CD14-positive monocyte (primary cell): ENCODE measurements around the gene KIAA0040. TPM values are rescaled to one million over a fixed set of nuclear protein-coding genes. Genes with fewer than 3 reads are reported as not detected.

Experiments used
- DNase-seq, 3 donors: peaks; one replicate each; pipeline ENCODE4 v3.0.0-alpha.2; 2011 to 2022
- H2AFZ ChIP-seq: 2 replicates; pipeline ENCODE4 v1.6.0; 2012; ENCODE audit warnings: mild to moderate bottlenecking, low read depth, low read length, inconsistent platforms; ENCODE audit not compliant: insufficient read depth, poor library complexity, severe bottlenecking
- H3K27ac ChIP-seq, 2 donors: 1 replicate in 1 of 2; 2 replicates in 1 of 2; pipeline ENCODE4 v1.5.1; 2012 to 2013; ENCODE audit warnings: low read length in 2 of 2, control low read depth in 1 of 2, inconsistent platforms in 1 of 2, low read depth in 1 of 2, mild to moderate bottlenecking in 1 of 2
- H3K27me3 ChIP-seq, 2 donors: one replicate each; pipeline versions ENCODE4 v1.6.0 to v1.6.1; 2011 to 2013; ENCODE audit warnings: low read length in 2 of 2; ENCODE audit not compliant: control insufficient read depth in 2 of 2, insufficient read depth in 2 of 2
- H3K36me3 ChIP-seq, 2 donors: replicated peaks in 1 of 2; 1 replicate in 1 of 2; 2 replicates in 1 of 2; pipeline versions ENCODE4 v1.5.1 to v1.6.1; 2012 to 2013; ENCODE audit warnings: low read length in 2 of 2, control low read depth in 1 of 2, inconsistent platforms in 1 of 2, mild to moderate bottlenecking in 1 of 2; ENCODE audit not compliant: insufficient read depth in 2 of 2, control insufficient read depth in 1 of 2
- H3K4me1 ChIP-seq, 2 donors: 1 replicate in 1 of 2; 2 replicates in 1 of 2; pipeline versions ENCODE4 v1.5.1 to v1.6.1; 2012 to 2013; ENCODE audit warnings: low read length in 2 of 2, control low read depth in 1 of 2, inconsistent platforms in 1 of 2, mild to moderate bottlenecking in 1 of 2, moderate library complexity in 1 of 2; ENCODE audit not compliant: insufficient read depth in 2 of 2, control insufficient read depth in 1 of 2
- H3K4me2 ChIP-seq: replicated peaks from 2 replicates; pipeline ENCODE3; 2012; ENCODE audit warnings: low read length, moderate library complexity, mild to moderate bottlenecking; ENCODE audit not compliant: poor library complexity, severe bottlenecking; ENCODE audit errors: extremely low read depth
- H3K4me3 ChIP-seq, 3 experiments: fragments of 200-600 bp in 1 of 3; sonication (generic) in 1 of 3; replicated peaks in 1 of 3; 1 replicate in 2 of 3; 2 replicates in 1 of 3; pipeline ENCODE4 v1.5.1; 2011 to 2013; ENCODE audit warnings: low read length in 3 of 3, mild to moderate bottlenecking in 3 of 3, control low read depth in 2 of 3, low read depth in 2 of 3, inconsistent platforms in 1 of 3, moderate library complexity in 1 of 3
- H3K79me2 ChIP-seq: 2 replicates; pipeline ENCODE4 v1.6.0; 2012; ENCODE audit warnings: mild to moderate bottlenecking, control low read depth, inconsistent platforms, low read length, moderate library complexity; ENCODE audit not compliant: insufficient read depth
- H3K9ac ChIP-seq: 2 replicates; pipeline ENCODE4 v1.6.0; 2017; ENCODE audit warnings: low read length, mild to moderate bottlenecking; ENCODE audit not compliant: insufficient read depth, poor library complexity, severe bottlenecking
- H3K9me3 ChIP-seq, 2 donors: replicated peaks in 1 of 2; 1 replicate in 1 of 2; 2 replicates in 1 of 2; pipeline versions ENCODE4 v1.5.1 to v1.6.1; 2012 to 2013; ENCODE audit warnings: low read length in 2 of 2, control low read depth in 1 of 2; ENCODE audit not compliant: control insufficient read depth in 1 of 2, insufficient read depth in 1 of 2
- H4K20me1 ChIP-seq: 2 replicates; pipeline ENCODE4 v1.6.0; 2012; ENCODE audit warnings: mild to moderate bottlenecking, low read length, control low read depth, moderate library complexity; ENCODE audit not compliant: insufficient read depth
- H3K27ac Mint-ChIP-seq, 7 donors: one replicate each; pipeline ENCODE4 v1.8.0; 2020; ENCODE audit warnings: mild to moderate bottlenecking in 7 of 7, mixed read lengths in 7 of 7, moderate library complexity in 6 of 7, inconsistent platforms in 2 of 7
- H3K27me3 Mint-ChIP-seq, 3 donors: one replicate each; pipeline ENCODE4 v1.8.0; 2021 to 2022; ENCODE audit warnings: low read depth in 3 of 3, mild to moderate bottlenecking in 3 of 3, mixed read lengths in 3 of 3, moderate library complexity in 3 of 3, inconsistent platforms in 1 of 3
- H3K36me3 Mint-ChIP-seq, 2 donors: one replicate each; pipeline ENCODE4 v1.8.0; 2020; ENCODE audit warnings: mixed read lengths in 2 of 2, inconsistent platforms in 1 of 2, mild to moderate bottlenecking in 1 of 2
- H3K4me1 Mint-ChIP-seq: one replicate; pipeline ENCODE4 v1.8.0; 2020; ENCODE audit warnings: mild to moderate bottlenecking, mixed read lengths
- H3K4me3 Mint-ChIP-seq, 2 donors: one replicate each; pipeline ENCODE4 v1.8.0; 2020; ENCODE audit warnings: mild to moderate bottlenecking in 2 of 2, mixed read lengths in 2 of 2, moderate library complexity in 1 of 2
- H3K9me3 Mint-ChIP-seq, 7 donors: one replicate each; pipeline ENCODE4 v1.8.0; 2020 to 2022; ENCODE audit warnings: mixed read lengths in 7 of 7, mild to moderate bottlenecking in 6 of 7, moderate library complexity in 6 of 7, inconsistent platforms in 2 of 7
- WGBS: methylation state at CpG from one replicate; pipeline ENCODE4 v1.1.5; 2013; ENCODE audit warnings: missing lambda C conversion rate; ENCODE audit not compliant: insufficient coverage; 5-methylcytosine and 5-hydroxymethylcytosine counted together
- intact Hi-C, 2 donors: fragments of 100-400 bp; cut with micrococcal nuclease; formaldehyde crosslinking; loops; one replicate each; pipeline versions ENCODE4 v1.15.0 to v1.15.1; 2023
- polyA plus RNA-seq, 3 donors: library from polyadenylated mRNA; depleted of rRNA in 1 of 3; unstranded in 2 of 3; stranded (reverse) in 1 of 3; fragments of 300-500 nt in 2 of 3; fragments of >200 nt in 1 of 3; fragmentation: Illumina TruSeq in 2 of 3; gene quantifications; 1 replicate in 2 of 3; 2 replicates in 1 of 3; pipeline ENCODE4 v1.2.3, GENCODE V29; 2012 to 2021
- TF ChIP-seq, protein P1 (sequence below): fragments of 200-600 bp; IDR thresholded peaks from one replicate; pipeline ENCODE4 v1.8.0; 2022; ENCODE audit warnings: antibody characterized with exemption, mild to moderate bottlenecking

Gene KIAA0040
- polyA plus RNA-seq, 3 donors: 24.0 to 35.4 (median 25.9) TPM

DNA sequence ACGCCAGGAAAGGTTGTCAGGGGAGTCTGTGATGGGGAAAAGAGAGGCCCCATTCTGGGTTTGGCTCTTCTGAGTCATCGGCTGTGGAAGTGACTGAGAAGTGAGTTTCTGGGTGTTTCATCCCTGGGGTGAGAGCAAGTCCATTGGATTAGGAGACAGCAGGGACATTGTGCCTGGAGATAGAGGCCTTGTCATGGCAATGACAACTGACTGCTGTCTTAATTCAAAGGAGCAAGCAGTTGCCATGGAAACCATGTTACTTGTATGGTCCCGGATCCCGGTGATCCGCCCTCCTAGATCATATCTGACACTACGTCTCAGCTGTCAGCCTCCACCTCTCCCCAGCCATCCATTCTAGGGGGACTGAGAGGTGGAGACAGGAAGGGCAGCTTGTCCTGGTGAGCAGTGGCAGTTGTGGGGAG is 34.4 kb downstream of the KIAA0040 start:
- H3K4me1 ChIP-seq: peaks cover 0 to 3% of the 10 kb centered on the region in 2 donors
- no peak overlapping the region for H2AFZ ChIP-seq
- H3K36me3 ChIP-seq: peaks cover 45 to 51% of the 10 kb centered on the region in 2 donors
- Mint-ChIP-seq H3K27ac (no peak overlapping the region), H3K27me3 (peaks cover 3 to 14% (median 6%) of the 10 kb centered on the region in 3 donors), H3K4me3 (no peak overlapping the region), H3K4me1 (peaks cover 5% of the 10 kb centered on the region), H3K9me3 (no peaks in the 10 kb centered on the region), H3K36me3 (peaks cover 49 to 53% of the 10 kb centered on the region in 2 donors)
- H3K9me3 ChIP-seq: no peaks in the 10 kb centered on the region
- no peaks in the 10 kb centered on the region for H3K79me2 ChIP-seq
- H4K20me1 ChIP-seq: no peaks in the 10 kb centered on the region
- no peak overlapping the region for H3K4me2 ChIP-seq
- no peaks in the 10 kb centered on the region for H3K27me3 ChIP-seq
- TF ChIP-seq, protein P1, sequence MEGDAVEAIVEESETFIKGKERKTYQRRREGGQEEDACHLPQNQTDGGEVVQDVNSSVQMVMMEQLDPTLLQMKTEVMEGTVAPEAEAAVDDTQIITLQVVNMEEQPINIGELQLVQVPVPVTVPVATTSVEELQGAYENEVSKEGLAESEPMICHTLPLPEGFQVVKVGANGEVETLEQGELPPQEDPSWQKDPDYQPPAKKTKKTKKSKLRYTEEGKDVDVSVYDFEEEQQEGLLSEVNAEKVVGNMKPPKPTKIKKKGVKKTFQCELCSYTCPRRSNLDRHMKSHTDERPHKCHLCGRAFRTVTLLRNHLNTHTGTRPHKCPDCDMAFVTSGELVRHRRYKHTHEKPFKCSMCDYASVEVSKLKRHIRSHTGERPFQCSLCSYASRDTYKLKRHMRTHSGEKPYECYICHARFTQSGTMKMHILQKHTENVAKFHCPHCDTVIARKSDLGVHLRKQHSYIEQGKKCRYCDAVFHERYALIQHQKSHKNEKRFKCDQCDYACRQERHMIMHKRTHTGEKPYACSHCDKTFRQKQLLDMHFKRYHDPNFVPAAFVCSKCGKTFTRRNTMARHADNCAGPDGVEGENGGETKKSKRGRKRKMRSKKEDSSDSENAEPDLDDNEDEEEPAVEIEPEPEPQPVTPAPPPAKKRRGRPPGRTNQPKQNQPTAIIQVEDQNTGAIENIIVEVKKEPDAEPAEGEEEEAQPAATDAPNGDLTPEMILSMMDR: no peak
- DNase-seq: no peak
- no peak overlapping the region for H3K27ac ChIP-seq
- intact Hi-C loops: no loop called here
- 91% methylated on average over 1 of the region's 6 CpGs for WGBS
- H3K4me3 ChIP-seq: no peak overlapping the region
- H3K9ac ChIP-seq: no peak overlapping the region

GRCh38 chr1:175157200-175157599 is 35.4 kb downstream of the KIAA0040 start:
- Histone ChIP-seq H4K20me1 (no peaks in the 10 kb centered on the region), H3K4me1 (peaks cover 0 to 3% of the 10 kb centered on the region in 2 donors), H3K4me2 (no peak overlapping the region), H3K36me3 (peaks cover 35 to 41% of the 10 kb centered on the region in 2 donors), H3K9me3 (no peaks in the 10 kb centered on the region), H3K27me3 (no peaks in the 10 kb centered on the region), H2AFZ (no peak overlapping the region), H3K4me3 (no peak overlapping the region), H3K79me2 (no peaks in the 10 kb centered on the region), H3K9ac (no peak overlapping the region), H3K27ac (no peak overlapping the region)
- Mint-ChIP-seq H3K4me3 (no peak overlapping the region), H3K36me3 (peaks cover 41 to 44% of the 10 kb centered on the region in 2 donors), H3K27me3 (peaks cover 9 to 21% (median 14%) of the 10 kb centered on the region in 3 donors), H3K4me1 (peaks cover 6% of the 10 kb centered on the region), H3K27ac (no peak overlapping the region), H3K9me3 (no peaks in the 10 kb centered on the region)
- DNase-seq: no peak
- TF ChIP-seq, protein P1: no peak
- no CpG with 5 or more reads among the region's 2 CpGs for WGBS
- intact Hi-C loops: no loop called here
